Limb (tissue), 2 donors: ENCODE results near the gene TNFRSF25.
"Not testable (repeated sequence)": the region's sequence is repeated elsewhere in the genome, so short reads cannot be mapped to it uniquely, and the experiment has no call there.

Experiments
- DNase-seq, 2 donors: peaks; one replicate each; pipeline ENCODE4 v3.0.0-alpha.2; 2016; ENCODE audit errors: extremely low spot score in 2 of 2

The TNFRSF25 gene

GRCh38 chr1:6435547-6435946 is 30.4 kb downstream of the TNFRSF25 start:
- DNase-seq: no peak

GRCh38 chr1:6435129-6435528 is 30.8 kb downstream of the TNFRSF25 start:
- no peak for DNase-seq

DNA sequence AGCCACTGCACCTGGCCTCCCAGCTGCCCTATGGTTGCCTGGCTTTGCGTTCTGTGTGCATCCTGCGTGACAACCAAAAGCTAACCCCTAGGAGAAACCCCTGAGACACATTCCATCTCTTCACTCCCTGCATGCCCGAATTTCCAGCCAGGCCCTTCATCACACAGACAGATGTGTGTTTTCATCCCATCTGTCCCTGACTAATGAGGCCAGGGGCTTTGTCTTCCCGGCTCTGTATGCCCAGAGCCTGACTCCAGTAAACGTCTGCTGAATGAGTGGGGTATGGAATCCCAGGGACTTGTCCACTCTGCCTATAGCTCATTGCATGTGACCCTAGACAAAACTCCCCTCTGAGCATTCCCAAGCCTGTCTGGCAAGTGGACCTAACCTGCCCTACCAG is 31.8 kb downstream of the TNFRSF25 start:
- DNase-seq: no peak

DNA sequence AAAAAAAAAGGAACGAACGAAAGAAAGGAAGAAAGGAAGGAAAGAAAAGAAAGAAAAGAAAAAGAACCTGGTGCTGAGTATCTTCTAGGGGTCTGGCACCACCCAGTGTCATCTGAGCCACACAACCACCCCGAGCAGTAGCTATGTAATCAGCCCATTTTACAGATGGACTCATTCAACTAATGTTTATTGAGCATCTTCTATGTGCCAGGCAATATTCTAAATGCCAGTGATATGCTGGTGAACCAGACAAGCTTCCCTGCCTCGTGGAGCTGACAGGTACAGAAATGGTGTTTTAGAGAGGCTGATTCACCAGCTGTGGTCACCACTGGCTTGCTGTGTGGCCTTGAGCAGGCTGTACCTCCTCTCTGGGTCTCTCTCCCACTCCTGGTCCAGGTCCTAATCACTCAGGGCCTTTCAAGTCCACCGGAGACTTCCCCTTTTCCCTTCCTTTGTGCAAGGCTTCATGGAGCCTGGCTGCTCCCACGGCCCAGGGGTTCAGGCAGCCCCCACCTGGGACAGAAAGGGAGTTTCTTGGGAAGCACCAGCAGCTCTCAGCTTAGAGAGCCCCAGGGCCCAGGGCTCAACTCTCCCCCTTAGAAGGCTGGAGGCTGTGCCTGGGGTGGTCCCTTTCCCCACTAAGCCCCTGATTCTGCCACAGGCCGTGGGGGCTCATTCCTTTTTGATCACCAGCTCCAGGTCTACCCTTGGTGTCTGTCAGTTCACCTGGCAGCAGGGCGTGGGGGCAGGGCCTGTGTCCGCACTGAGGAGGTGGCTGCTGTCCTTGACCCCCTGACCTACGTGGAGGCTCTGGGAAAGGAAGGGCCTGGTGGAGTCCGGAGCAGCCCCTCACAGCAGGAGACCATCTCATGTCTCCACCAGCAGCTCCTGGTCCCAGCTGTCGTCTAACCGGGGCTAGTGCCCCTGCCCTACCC is 34.1 kb downstream of the TNFRSF25 start:
- DNase-seq: not testable (repeated sequence)

DNA sequence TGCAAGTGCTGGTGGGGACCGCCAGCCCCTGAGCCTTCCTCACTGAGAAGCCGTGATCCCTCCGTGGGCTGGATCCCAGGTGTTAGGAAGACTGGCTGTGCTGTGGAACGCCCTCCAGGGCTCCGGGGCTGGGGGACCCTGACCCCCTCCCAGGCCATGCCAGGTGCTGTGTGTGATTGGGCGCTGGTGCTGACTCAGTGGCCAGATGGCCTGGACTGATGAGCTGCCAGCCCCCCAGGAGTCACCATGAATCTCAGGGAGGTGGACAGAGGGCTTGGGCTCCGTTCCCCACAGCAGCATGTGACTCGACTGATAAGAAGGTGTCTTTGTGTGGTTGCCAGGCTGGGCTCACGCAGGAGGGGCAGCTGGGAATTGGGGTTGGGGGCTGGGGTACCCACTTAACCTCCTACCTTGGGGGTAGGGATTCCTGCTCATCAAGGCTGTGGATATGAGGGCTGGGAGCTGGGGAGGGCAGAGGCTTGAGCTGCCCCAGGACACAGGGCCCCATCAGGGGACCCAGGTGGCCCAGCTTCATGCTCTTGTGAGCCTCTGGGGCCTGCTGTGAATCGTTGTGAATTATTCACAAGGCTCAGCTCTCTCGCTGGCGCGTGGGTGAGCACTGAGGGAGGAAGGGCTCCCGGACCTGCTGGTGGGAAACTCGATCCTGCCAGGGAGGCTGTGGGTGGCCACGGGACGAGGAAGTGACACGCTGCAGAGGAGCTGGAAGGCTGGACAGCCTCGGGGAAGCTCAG is 36.1 kb downstream of the TNFRSF25 start:
- not testable (repeated sequence) for DNase-seq

DNA sequence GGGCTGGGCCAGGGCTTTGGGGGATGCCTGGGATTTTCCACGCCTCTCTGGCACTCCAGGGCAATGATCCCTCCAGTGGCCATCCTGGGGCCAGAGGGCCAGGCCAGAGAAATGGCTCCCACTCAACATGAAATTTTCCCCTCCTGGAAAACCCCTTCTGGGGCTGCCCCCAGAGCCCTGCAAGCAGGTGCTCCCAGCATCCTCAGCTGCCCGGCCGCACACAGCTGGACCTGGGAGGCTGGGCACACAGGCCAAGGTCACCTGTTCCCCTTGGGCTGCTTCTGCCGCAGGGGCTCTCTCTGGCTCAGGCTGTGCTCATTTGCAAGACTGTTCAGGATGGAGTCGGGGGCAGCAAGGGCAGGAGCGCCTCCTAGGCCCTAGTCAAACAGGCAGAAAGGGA is 37.5 kb downstream of the TNFRSF25 start:
- DNase-seq: not testable (repeated sequence)

DNA sequence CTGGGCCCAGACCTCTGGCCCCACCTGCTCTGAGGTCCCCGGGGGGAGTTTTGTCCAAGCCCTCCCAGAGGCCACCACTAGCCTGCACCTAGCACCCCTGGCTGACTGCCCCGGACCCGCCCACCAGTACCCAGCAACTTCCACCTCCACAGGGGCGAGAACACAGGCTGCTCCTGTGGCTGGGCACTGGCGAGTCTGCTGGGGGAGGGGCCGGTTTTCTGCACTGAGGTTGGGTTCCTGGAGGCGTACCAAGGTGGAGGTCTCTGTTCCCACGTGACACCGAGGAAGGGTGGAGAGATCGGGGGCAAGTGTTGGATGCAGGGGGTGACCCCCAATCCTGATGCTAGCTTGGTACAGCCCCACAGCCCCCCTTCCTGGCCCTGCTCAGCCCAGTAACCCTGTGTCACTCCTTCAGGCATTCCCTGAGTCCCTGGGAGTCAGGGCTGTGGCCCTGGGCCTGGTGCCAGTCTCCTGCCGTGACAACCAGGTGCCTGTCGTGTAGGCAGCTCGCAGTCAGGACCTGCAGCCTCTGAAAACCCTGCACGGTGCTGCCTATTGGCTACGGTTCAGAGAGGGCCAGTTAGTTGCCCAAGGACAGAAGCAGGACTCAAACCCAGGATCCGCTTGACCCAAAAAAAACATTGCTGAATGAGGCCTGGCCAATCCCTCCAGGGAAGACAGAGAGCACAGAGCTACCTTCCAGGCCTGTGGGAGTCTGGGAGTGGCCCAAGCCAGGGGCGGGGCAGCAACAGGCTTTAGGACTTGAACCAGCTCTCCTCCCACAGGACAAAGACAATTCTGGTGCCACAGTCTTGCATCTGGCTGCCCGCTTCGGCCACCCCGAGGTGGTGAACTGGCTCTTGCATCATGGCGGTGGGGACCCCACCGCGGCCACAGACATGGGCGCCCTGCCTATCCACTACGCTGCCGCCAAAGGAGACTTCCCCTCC is 38.3 kb downstream of the TNFRSF25 start:
- no peak for DNase-seq

DNA sequence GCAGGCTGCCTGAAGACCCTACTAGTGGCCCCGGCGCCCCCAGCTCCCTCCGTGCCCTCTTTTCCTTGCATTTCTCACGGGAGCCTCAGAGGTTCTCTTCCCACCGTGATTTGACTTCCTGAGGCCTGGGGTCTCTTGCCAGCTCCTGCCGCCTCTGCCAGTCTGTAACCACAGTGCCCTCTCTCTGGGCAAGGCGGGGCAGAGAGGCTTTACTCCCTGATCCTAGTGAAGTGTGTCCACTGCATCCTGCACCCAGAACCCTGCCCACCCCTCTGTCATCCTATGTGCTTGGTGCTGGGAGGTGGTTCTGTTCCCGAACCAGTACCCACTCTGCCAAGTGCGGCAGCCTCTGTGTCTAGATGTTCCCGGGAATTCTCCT is 39.0 kb downstream of the TNFRSF25 start:
- no peak for DNase-seq

DNA sequence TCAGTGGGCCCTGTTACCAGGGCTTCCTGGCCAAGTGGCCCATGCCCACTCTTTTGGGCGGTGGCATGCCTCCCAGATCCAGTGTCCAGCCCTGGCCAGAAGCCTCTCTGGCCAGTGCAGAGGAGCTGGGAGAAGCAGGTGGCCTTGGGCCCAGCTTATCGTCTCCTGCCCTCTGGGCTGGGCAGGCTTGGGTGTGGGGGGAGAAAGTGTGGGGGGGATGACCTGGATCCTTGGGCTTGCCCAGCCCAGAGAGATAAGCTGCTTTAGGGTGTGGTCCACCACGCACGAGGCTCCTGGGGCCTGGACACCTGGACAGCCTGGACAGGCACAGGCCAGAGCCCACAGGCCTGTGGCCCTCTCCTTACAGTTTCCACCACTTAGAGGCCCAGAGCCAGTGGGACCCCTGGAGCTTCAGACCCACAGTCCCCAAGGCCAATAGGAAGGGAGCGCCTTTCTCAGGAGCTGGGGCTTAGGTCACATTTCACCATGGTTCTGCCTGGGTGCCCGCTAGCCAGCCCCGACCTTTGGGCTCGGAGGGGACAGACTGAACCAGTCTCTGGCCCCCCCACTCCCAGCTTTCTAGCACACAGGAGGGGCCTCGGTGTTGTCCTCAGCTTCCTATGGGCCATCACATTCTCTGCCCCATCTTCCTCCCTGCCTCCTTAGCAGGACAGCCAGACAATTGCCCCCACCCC is 39.5 kb downstream of the TNFRSF25 start:
- no peak for DNase-seq

DNA sequence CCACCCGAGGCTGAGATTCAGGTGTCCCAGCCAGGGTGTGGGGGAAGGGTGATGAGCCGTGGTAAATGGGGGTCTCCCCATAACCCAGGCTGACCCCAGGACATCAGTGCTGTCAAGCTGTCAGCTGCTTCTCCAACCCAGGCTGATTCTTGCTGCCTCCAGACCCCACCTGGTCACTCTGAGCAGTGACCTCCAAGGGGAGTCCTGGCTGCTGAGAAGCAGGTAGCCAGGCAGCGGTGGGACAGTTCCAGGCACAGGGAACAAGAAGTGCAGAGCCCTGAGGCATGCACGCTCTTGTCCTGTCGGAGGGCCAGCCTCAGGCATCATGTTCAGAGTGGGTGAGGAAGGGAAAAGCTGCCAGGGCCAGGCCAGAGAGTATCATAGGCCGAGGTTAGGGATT is 40.3 kb downstream of the TNFRSF25 start:
- no peak for DNase-seq

DNA sequence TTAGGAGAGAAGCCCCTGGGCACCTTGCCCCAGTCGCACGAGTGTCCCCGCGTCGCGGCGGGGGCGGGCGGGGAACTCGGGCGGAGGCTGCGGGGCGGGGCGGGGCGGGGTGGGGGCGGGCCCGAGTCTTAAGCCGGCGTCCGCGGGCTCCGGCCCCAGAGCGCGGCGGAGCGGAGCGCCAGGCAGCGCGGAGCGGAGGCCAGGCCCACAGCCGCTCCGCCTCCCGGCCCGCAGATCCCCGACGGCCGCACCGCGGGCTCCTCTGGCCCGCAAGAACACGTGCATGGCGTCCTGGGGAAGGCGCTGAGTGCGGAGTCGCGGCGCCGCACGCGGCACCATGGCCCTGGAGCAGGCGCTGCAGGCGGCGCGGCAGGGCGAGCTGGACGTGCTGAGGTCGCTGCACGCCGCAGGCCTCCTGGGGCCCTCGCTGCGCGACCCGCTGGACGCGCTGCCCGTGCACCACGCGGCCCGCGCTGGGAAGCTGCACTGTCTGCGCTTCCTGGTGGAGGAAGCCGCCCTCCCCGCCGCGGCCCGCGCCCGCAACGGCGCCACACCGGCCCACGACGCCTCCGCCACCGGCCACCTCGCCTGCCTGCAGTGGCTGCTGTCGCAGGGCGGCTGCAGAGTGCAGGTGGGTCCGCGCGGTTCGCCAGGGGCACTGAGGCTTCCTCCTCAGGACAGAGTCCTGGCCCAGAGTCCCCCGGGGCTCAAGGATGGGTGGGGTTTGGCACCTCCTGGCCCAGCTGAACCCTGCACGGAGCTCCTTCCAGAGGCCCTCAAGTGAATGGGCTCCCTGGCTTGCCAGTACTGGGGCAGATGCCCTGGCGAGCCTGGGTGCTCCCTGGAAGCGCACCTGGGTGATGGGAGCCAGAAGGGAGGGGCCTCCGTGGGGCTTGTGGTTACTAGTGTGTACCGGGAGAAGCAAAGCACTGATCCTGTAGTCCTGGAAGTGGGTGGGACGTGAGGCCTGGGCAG is 41.1 kb downstream of the TNFRSF25 start, which contains the start of gene ESPN:
Gene ESPN (plus strand): TSS at position 158 of the 975 bp plus-strand sequence. CDS start 180 bp downstream, at position 338.
- no peak for DNase-seq

GRCh38 chr1:6424000-6424565 is 41.9 kb downstream of the TNFRSF25 start:
- DNase-seq: no peak

DNA sequence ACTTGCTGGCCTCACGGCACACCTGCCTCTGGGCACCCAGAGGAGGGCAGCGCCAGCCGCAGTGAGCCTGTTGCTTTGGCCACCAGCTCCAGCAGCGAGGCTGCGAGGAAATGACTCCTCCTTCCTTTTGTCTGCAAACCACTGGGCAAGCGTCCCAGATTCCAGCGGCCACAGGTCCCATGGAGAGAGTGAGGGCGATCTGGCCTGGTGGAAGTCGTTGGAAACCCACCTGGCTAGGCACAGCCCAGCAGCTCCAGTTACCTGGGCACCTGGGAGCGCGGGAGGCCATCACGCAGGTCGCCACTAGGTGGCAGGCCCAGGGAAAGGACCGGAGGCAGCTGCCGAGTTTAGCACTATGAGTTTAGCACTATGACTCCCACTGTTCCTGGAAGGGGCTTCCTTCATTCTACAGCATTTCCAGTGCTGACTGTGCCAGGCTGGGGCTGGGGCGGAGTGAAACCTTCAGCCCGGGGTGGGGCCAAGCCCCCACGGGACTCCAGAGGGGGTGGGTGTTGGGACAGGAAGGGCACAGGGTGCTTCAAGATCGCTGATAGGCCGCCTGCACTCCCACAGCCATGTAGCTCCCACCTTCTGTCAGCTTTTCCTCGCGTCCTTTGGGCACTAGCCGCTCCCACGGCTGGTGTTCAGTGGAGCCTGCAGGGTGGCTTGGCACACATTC is 42.5 kb downstream of the TNFRSF25 start:
- no peak for DNase-seq

DNA sequence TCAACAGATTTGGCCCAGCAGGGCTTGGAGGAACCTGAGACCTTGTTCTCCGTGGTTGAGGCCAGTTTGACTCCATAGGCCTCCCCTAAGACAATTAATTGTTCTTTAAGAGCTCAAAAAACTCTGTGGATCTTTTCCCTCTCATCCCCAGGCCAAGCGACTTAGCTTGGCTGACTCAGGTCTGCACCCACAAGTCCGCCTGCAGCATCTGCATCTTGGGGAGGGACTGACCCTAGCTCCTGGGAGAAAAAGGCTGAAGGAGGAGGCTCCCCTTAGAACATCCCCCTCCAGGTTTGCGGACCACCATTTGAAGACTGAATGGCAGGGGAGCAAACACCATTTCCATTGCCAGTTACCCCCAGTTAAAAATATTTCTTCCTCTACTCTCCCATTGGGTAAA is 44.7 kb downstream of the TNFRSF25 start:
- no peak for DNase-seq

DNA sequence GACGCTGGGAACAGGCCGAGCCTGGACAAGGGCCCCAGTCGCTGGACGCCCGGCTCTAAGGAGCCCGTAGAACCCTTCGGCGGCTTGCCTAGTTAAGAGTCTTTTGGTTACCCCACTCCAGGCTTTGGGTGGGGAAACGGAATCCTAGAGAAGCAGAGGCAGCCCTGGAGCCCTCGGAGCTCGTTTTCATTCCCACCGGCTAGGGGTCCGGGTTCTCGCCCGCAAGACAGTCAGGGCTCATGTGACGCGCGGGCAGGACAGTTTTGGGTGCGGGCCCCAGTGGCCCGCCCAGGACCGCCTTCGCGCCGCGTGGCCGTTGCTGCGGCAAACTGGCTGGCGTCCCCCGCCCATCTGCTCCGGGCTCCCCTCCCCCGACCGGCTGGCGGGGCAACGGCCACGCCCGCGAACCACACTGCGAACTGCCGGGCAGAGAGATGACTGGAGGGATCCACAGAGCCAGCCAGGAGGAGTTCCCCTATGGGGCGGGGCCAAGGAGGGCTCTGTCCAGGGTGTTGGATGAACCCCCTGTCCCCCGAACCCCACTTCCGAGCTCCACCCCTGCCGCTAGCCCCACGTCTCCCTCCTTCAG is 45.4 kb downstream of the TNFRSF25 start:
- DNase-seq: no peak

- DNase-seq: no peak
Observed at GRCh38 chr1:6419804-6420453, 46.0 kb downstream of the TNFRSF25 start, which contains the start of gene HES2. Gene HES2, minus strand, starts transcription at chr1:6419919. Its CDS starts 99 bp downstream, at chr1:6419820.

- no peak for DNase-seq
Observed at GRCh38 chr1:6419397-6419803, 46.6 kb downstream of the TNFRSF25 start.
